Retinal pigment epithelial cell (primary cell): Measurements from ENCODE around the gene ZNF77.

Source experiments
- DNase-seq: peaks from one replicate; pipeline ENCODE4 v3.0.0-alpha.2; 2010; ENCODE audit warnings: low read depth
- H3K4me3 ChIP-seq: 2 replicates; pipeline ENCODE4 v1.5.1; 2011; ENCODE audit warnings: mild to moderate bottlenecking, low read length, control low read depth, moderate library complexity
- CTCF ChIP-seq: conservative IDR thresholded peaks from 2 replicates; pipeline ENCODE4 v1.5.1; 2011; ENCODE audit warnings: low read depth, low read length, control low read depth, inconsistent platforms

Gene ZNF77

GRCh38 chr19:2978166-2978767 is 33.5 kb upstream of the ZNF77 start:
- DNase-seq = no peak
- no peak for TF ChIP-seq CTCF
- no peak overlapping the region for H3K4me3 ChIP-seq

- TF ChIP-seq CTCF = no peak
- H3K4me3 ChIP-seq = no peak overlapping the region
- no peak for DNase-seq
These were observed 33.0 kb upstream of the ZNF77 start for GRCh38 chr19:2977746-2978138.

- peak; percentile 49 for DNase-seq
- TF ChIP-seq CTCF = no peak
- peak within 1 kb of the TSS; percentile 46 for H3K4me3 ChIP-seq
These were observed 32.4 kb upstream of the ZNF77 start, which contains the start of gene TLE6 for GRCh38 chr19:2977001-2977745. TSS of gene TLE6 (plus strand) at chr19:2977564. CDS start at chr19:2978234, 670 bp downstream.

- DNase-seq = no peak
- peak overlapping the region; percentile 46 for H3K4me3 ChIP-seq
These were observed 31.8 kb upstream of the ZNF77 start for GRCh38 chr19:2976609-2977000.

GRCh38 chr19:2974342-2975041 is 29.7 kb upstream of the ZNF77 start:
- H3K4me3 ChIP-seq = no peak overlapping the region
- TF ChIP-seq CTCF = no peak
- no peak for DNase-seq

More at GRCh38 chr19:2976609-2977000, 31.8 kb upstream of the ZNF77 start:
- TF ChIP-seq CTCF = no peak

- no peak for TF ChIP-seq CTCF
- no peak for DNase-seq
- no peak overlapping the region for H3K4me3 ChIP-seq
These were observed 28.5 kb upstream of the ZNF77 start for GRCh38 chr19:2973229-2973628.
